ENCODE measurements around the gene TPK1.
A peak's percentile ranks its signal among the peaks of the same experiment; 100 is the strongest.

Gene TPK1

GRCh38 chr7:144531181-144531580 is 304.7 kb downstream of the TPK1 start:
- DNase-seq: no peak
- Mint-ChIP-seq H3K27ac (peak overlapping the region; percentile 73), H3K36me3 (ENCODE audit: low read depth) (no peaks in the 10 kb centered on the region), H3K4me1 (peaks cover 48% of the 10 kb centered on the region), H3K4me3 (no peak overlapping the region), H3K9me3 (peaks cover 7% of the 10 kb centered on the region), H3K27me3 (ENCODE audit: low read depth, poor library complexity) (peaks cover 2% of the 10 kb centered on the region)
- TF ChIP-seq CTCF (IDR thresholded peaks at IDR 0.05): no peak

GRCh38 chr7:144529269-144529926 is 306.5 kb downstream of the TPK1 start:
- peaks cover 2% of the 10 kb centered on the region for H3K27me3 Mint-ChIP-seq (ENCODE audit: low read depth, poor library complexity)
- TF ChIP-seq CTCF (IDR thresholded peaks at IDR 0.05): no peak
- no peak for DNase-seq
- H3K4me1 Mint-ChIP-seq: peaks cover 58% of the 10 kb centered on the region
- no peak overlapping the region for H3K27ac Mint-ChIP-seq
- peak overlapping the region; percentile 31 for H3K4me3 Mint-ChIP-seq
- no peaks in the 10 kb centered on the region for H3K9me3 Mint-ChIP-seq
- no peaks in the 10 kb centered on the region for H3K36me3 Mint-ChIP-seq (ENCODE audit: low read depth)

- H3K4me1 Mint-ChIP-seq: peaks cover 58% of the 10 kb centered on the region
- H3K36me3 Mint-ChIP-seq (ENCODE audit: low read depth): no peaks in the 10 kb centered on the region
- no peaks in the 10 kb centered on the region for H3K9me3 Mint-ChIP-seq
- no peak overlapping the region for H3K27ac Mint-ChIP-seq
- TF ChIP-seq CTCF (IDR thresholded peaks at IDR 0.05): no peak
- H3K4me3 Mint-ChIP-seq: peak overlapping the region; percentile 26
- peaks cover 2% of the 10 kb centered on the region for H3K27me3 Mint-ChIP-seq (ENCODE audit: low read depth, poor library complexity)
- no peak for DNase-seq
Observed at GRCh38 chr7:144528536-144529045, 307.3 kb downstream of the TPK1 start.

GRCh38 chr7:144527051-144527471 is 308.8 kb downstream of the TPK1 start:
- TF ChIP-seq CTCF (IDR thresholded peaks at IDR 0.05): no peak
- Mint-ChIP-seq H3K36me3 (ENCODE audit: low read depth) (no peaks in the 10 kb centered on the region), H3K9me3 (no peaks in the 10 kb centered on the region), H3K4me1 (peaks cover 58% of the 10 kb centered on the region), H3K27me3 (ENCODE audit: low read depth, poor library complexity) (peaks cover 2% of the 10 kb centered on the region), H3K4me3 (peak overlapping the region; percentile 52), H3K27ac (peak overlapping the region; percentile 96)
- peak; percentile 52 for DNase-seq

GRCh38 chr7:144525956-144526355 is 309.9 kb downstream of the TPK1 start:
- peaks cover 2% of the 10 kb centered on the region for H3K27me3 Mint-ChIP-seq (ENCODE audit: low read depth, poor library complexity)
- H3K4me3 Mint-ChIP-seq: no peak overlapping the region
- TF ChIP-seq CTCF (IDR thresholded peaks at IDR 0.05): no peak
- H3K36me3 Mint-ChIP-seq (ENCODE audit: low read depth): no peaks in the 10 kb centered on the region
- peaks cover 56% of the 10 kb centered on the region for H3K4me1 Mint-ChIP-seq
- H3K9me3 Mint-ChIP-seq: no peaks in the 10 kb centered on the region
- DNase-seq: no peak
- H3K27ac Mint-ChIP-seq: no peak overlapping the region

GRCh38 chr7:144524271-144524670 is 311.6 kb downstream of the TPK1 start:
- TF ChIP-seq CTCF (IDR thresholded peaks at IDR 0.05): no peak
- no peaks in the 10 kb centered on the region for H3K36me3 Mint-ChIP-seq (ENCODE audit: low read depth)
- H3K27ac Mint-ChIP-seq: no peak overlapping the region
- no peaks in the 10 kb centered on the region for H3K9me3 Mint-ChIP-seq
- DNase-seq: no peak
- H3K27me3 Mint-ChIP-seq (ENCODE audit: low read depth, poor library complexity): peaks cover 2% of the 10 kb centered on the region
- H3K4me1 Mint-ChIP-seq: peaks cover 41% of the 10 kb centered on the region
- no peak overlapping the region for H3K4me3 Mint-ChIP-seq
